HG03558 (cell line): Measurements from ENCODE around the gene SRBD1.

Source experiments
- ATAC-seq: cut with Tn5 transposase; IDR thresholded peaks from one replicate; pipeline ENCODE4 v1.9.1; 2021; ENCODE audit warnings: moderate number of reproducible peaks; ENCODE audit not compliant: unreplicated experiment; ENCODE audit errors: extremely low read depth

Gene SRBD1, protein sequence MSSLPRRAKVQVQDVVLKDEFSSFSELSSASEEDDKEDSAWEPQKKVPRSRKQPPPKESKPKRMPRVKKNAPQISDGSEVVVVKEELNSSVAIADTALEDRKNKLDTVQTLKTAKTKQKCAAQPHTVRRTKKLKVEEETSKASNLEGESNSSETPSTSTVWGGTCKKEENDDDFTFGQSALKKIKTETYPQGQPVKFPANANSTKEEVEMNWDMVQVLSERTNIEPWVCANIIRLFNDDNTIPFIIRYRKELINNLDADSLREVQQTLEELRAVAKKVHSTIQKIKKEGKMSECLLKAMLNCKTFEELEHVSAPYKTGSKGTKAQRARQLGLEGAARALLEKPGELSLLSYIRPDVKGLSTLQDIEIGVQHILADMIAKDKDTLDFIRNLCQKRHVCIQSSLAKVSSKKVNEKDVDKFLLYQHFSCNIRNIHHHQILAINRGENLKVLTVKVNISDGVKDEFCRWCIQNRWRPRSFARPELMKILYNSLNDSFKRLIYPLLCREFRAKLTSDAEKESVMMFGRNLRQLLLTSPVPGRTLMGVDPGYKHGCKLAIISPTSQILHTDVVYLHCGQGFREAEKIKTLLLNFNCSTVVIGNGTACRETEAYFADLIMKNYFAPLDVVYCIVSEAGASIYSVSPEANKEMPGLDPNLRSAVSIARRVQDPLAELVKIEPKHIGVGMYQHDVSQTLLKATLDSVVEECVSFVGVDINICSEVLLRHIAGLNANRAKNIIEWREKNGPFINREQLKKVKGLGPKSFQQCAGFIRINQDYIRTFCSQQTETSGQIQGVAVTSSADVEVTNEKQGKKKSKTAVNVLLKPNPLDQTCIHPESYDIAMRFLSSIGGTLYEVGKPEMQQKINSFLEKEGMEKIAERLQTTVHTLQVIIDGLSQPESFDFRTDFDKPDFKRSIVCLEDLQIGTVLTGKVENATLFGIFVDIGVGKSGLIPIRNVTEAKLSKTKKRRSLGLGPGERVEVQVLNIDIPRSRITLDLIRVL

GRCh38 chr2:45611020-45611859, at the start of gene SRBD1:
TSS of gene SRBD1 (minus strand) at chr2:45611267. CDS start at chr2:45605441, 5,826 bp downstream.
- peak; percentile 69 for ATAC-seq

GRCh38 chr2:45654250-45654649, 43.2 kb upstream of the SRBD1 start:
- ATAC-seq = no peak

GRCh38 chr2:45653122-45653913, 42.3 kb upstream of the SRBD1 start:
- ATAC-seq = no peak

- ATAC-seq = no peak
Observed at GRCh38 chr2:45652090-45653031, 41.3 kb upstream of the SRBD1 start.

DNA sequence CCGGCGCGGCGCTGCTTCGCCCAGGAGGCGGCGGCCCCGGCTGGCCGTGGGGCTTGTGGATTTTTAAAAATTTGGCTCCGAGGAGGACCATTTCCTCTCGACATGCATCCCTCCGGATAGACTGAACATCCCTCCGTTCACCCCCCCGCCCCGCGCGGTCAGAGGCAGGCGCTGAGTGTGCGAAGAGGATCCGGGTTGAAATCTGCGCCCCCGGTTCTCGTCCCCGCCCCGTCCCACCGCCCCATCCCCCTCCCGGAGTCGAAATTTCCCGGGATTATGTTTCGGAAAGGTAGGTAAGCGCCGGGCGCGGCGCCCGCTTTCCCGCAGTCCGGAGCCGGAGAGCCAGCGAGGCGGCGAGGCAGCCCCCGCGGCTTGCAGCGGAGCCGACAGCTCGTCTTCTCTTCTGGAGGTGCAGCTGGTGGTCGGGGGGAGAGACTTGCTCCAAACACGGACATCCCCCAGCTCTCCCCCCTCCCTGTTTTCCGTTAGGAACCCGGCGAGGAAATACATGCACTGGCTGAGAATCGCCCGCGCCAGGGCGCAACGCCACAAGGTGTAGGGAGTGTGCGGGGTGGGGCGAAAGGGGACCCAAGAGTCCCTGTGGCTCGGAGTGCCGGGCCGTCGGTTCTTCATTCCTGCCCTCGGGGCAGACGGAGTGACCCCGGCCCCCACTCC, 40.5 kb upstream of the SRBD1 start, which contains the start of gene PRKCE:
Gene PRKCE, plus strand, starts transcription at position 261 of the 675 bp plus-strand sequence.
- peak; percentile 4 for ATAC-seq

DNA sequence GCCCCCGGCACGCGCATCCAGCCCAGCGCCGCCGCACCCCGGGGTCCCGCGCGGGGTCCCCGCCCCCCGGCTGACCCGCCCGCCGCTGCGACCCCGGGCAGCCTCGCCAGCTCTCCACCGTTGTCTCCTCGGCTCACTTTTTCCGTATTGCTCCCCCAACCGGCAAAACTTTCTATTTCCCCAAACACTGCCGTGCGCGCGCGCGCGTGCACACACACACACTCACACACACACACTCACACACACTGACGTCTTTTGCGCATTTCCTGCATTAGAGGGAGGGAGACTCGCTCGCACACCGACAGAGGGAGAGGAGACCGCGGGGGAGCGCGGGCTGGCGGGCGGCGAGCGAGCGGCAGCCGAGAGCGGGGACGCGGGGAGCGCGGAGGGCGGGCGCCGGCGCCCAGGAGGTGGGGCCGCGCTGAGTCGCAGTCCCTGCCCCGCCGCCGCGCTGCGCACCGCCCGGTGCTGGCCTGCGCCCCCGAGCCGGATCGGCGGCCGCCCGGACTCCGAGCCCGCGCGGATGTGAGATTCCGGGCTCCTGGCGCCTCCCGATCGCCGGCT, 39.9 kb upstream of the SRBD1 start:
- ATAC-seq = peak; percentile 34

GRCh38 chr2:45649858-45650811, 39.1 kb upstream of the SRBD1 start:
- ATAC-seq = no peak

DNA sequence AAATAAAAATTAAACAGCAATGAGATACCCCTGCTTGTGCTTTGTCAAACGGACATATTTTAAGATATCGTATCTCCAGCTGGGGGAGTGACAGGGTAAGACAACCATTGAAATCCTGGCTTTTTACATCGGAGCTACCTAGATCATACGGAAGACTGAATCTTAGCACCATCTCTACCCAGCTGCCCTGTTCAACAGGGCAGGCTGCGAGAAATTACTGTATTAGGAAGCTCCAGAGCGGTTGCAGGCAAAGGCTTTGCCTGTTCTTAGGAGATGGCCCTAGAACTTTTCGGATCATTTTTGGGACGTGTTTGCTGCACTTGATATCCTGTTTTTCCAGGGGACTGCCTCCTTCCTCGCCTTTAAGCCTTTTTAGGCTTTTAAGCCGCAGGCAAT, 38.4 kb upstream of the SRBD1 start:
- ATAC-seq = no peak

- no peak for ATAC-seq
Observed at GRCh38 chr2:45648636-45649035, 37.6 kb upstream of the SRBD1 start.

GRCh38 chr2:45647986-45648520, 37.0 kb upstream of the SRBD1 start:
- ATAC-seq = no peak

DNA sequence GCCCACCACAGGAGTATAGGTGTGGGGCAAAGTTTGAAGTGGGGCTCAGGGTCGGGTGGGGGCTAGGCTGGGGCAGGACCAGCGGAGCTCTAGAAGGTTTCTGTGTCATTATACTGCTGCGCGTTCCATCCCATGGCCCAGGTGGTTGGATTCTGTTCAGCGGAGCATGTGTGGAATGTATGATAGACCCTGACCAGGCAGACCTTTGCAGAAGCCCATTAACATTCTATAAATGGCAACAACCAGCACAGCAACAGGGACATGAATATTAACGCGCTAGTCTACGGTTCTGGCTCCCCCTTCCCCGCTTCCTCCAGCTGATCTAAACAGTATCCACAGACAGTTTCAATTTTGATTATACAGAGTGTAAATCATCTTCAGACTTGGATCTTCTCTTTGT, 36.3 kb upstream of the SRBD1 start:
- ATAC-seq = no peak

- no peak for ATAC-seq
Observed at GRCh38 chr2:45646289-45646688, 35.2 kb upstream of the SRBD1 start.

GRCh38 chr2:45643543-45644542, 32.8 kb upstream of the SRBD1 start:
- no peak for ATAC-seq

DNA sequence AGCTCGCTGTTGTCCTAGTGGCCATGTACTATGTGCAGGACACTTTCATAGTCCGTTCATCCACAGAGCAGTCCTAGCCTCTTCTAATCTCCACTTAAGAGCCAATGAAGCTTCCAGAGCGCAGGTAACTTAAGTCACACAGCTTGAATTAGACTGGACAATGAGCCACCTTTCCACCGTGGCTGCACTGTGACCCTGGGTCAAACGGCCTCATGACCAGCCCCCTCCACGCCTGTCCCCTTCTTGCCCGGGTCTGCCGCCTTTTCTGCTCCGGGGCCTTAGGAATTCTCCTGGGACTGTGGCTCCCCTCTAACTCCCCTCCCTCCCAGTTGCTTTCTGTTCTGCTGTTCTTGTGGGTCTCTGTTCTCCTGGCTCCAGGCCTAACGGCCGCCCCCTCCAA, 32.0 kb upstream of the SRBD1 start:
- ATAC-seq = no peak

- no peak for ATAC-seq
Observed at GRCh38 chr2:45640576-45640975, 29.5 kb upstream of the SRBD1 start.
